NCI-H69 (cell line): ENCODE results near the gene WDR5.

Experiments
- DNase-seq: peaks from one replicate; lab custom pipeline; 2025; lab: John Stamatoyannopoulos, UW

Gene WDR5

DNA sequence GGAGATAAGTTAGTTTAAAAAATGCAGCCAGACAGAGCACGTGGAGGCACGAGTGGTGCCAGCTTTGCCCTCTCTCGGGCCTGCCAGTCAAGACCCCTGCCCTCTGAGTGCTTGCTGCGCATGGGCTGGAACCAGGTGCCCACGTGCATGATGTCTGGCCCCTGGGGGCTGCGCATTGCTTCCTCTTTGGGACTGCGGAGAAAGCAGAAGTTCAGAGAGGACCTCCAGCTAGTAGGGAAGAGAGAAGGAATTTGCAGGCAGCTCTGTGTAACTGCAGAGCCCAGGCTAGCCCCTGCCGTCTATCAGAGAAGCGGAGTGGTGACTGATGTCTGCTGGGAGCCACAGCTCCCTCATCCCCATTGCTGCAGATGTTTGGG, 38.2 kb downstream of the WDR5 start:
- no peak for DNase-seq

DNA sequence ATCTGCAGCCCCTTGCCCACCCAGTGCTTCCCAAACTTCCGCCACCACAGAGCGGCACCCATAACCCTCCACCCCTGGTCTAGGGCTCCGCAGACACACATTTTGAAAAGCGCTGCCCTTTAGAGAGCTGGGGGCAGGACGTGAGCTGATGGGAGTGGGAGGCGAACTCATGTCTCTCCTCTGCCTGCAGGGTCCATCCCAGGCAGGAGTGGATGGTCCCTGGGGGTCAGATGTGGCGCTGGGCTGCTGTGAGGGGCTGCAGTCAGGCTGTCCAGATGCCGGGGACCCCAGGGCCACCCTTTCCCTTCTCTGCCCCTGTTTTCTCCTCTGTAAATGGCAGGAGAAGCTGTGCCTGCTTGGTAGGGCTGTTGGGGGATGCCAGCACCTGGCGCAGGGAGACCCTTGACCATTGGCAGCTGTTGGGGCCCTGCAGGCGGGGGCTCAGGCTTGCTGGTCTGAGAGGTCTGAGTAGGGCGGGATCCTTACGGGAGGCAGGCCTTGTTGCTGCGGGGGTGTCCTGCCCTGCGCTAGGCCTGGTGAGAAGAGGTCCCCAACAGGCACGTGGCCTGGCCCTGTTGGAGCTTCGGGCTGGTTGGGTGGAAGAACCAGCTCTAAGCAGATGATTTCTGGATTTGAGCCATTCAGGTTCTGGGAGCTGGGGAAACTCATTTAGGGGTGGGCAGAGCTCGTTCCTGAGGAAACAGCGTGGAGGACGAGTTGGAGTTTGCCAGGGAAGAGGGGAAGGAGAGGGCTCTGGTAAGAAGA, 38.8 kb downstream of the WDR5 start:
- DNase-seq = no peak

DNA sequence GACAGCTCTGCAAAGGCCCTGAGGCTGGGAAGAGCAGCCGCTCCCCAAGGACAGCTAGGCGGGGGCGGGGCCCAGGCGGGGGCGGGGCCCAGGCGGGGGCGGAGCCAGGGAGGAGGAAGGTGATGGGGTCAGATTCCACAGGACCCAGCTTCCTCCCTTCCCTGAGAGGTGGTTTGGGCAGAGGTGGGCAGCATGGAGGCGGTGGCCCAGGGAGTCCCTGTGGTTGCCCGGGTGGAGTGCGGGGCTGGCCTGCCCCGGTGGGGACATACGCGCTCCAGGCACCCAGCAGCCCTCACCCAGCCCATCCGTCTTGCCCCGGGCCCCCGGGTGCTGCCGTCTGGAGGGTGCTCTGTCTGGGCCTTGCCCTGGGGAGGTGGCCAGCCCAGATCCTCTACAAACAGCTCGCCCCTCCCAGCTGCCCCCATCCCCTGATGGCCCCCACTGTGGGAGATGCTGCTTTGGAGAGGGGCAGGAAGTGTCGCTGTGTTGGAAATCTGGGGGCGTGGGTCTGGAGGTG, 39.5 kb downstream of the WDR5 start:
- no peak for DNase-seq

GRCh38 chr9:134175808-134176598, 40.1 kb downstream of the WDR5 start:
- no peak for DNase-seq

DNA sequence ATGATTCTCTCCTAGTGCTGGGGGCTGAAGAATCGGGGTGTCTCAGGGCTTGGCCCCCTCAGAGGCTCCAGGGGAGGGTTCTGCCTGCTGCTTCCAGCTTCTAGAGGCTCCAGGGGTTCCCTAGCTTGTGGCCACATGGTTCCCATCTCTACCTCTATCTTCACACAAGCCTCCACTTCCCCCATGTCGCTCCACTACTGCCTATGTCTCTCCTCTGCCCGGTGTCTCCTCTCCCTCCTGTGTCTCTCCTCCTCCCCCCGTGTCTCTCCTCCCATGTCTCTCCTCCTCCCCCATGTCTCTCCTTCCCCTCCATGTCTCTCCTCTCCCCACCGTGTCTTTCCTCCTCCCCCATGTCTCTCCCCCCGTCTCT, 40.7 kb downstream of the WDR5 start:
- DNase-seq = no peak

- no peak for DNase-seq
Observed at GRCh38 chr9:134177186-134177585, 41.3 kb downstream of the WDR5 start.

- no peak for DNase-seq
Observed at GRCh38 chr9:134177624-134178393, 41.9 kb downstream of the WDR5 start.

DNA sequence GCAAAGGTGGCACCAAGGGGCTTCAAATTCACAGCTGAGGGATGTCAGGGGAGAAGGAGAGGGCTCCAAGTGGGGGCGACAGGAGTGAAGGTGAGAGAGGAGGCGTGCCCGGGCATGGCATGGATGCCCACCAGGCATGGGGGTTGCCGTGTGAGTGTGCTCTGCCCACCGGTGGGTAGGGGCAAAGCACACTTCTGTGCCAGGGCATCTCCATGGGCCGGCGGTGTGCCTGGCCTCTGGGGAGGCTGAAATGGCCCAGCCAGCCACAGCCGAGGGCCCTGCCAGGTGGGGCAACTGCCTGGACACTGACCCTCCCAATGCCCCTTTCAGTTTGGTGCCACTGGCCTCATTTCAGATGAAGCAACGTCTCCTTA, 42.5 kb downstream of the WDR5 start:
- DNase-seq = no peak

GRCh38 chr9:134178768-134179551, 43.1 kb downstream of the WDR5 start:
- no peak for DNase-seq

DNA sequence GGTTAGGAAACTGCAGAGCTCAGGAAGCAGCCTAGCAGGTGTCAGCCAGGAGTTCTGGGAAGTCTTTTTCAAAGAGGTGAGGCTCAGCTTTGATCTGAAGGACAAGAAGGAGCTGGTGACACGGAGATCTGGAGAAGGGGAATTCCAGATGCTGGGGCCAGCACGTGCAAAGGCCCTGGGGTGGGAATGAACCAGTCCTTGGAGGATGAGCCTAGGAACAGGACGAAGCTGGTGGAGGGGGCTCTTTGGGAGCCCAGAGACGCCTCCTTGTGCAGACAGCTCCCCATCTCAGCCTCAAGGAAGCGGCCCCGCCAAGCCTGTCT, 43.7 kb downstream of the WDR5 start:
- DNase-seq = no peak

- DNase-seq = no peak
Observed at GRCh38 chr9:134179918-134180785, 44.3 kb downstream of the WDR5 start.

DNA sequence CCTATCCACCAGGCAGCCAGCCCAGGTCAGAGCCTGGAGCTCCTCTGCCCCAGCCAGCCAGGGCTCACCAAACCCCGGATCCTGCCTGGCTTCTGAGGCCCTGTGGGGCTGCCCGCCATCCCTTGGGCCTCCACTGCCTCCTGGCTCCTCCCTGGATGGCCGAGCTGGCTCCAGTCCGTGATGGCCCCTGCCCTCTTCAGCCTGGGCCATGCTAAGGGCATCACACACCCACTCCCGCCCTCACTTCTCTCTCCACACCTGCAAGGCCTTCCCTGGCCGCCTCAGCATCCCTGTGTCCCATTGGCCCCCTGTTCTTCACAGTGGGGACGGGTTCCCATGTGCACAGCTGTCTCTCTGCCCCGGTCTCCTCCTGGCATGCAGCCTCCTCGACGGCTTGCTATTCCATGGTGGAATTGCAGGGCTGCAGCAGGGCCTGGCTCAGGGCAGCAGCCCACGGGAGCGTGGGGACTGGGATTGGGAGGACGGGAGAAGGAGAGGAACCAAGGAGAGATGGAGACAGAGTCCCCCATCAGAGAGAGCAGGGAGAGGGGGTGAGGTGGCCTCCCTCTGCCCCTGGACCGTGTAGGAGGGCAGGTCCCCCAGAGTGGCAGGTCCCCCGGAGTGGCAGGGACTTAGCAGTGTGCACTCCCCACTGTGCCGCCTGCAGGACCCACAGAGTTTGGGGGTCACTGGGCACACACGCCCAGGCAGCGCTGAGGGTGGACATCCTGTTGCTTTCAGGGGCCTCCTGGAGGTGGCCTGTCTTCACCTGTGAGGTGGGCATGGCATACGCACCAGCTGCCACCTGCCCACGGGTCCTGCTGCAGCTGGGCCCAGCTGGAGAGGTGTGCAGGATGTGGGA, 45.1 kb downstream of the WDR5 start:
- no peak for DNase-seq

- DNase-seq = no peak
Observed at GRCh38 chr9:134181648-134182034, 45.8 kb downstream of the WDR5 start.

DNA sequence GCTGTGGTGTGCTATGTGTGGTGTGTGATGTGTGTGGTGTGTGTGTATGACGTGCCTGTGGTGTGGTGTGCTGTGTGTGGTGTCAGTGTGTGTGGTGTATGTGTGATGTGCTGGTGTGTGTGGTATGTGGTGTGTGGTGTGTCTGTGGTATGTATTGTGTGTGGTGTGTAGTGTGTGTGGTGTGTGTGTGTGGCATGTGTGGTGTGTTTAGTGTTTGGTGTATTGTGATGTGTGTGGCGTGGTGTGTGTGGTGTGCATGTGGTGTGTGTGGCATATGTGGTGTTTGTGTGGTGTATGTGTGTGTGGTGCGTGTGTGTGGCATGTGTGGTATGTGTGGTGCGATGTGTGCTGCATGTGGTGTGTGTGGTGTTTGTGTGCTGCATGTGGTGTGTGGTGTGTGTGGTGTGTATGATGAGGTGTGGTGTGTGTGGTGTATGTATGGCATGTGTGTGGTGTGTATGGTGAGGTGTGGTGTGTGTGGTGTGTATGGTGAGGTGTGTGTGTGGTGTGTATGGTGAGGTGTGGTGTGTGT, 46.7 kb downstream of the WDR5 start:
- no peak for DNase-seq

DNA sequence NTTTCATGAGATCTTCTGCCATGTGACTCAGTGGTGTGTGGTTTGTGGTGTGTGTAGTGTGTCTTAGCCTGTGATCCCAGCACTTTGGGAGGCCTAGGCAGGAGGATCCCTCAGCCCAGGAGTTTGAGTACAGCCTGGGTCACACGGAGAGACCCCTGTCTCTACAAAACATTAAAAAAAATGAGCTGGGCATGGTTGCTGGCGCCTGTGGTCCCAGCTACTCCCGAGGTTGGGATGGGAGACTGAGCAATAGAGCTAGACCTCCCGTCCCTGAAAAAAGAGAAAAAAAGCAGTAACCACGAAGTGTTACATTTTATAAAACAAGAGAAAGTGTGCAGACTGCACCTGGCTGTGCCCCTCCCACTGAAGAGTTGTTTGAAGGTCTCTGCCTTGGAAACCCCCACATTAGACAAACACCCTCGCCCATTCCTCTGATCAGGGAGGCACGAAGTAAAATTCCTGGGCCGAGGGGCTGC, 49.7 kb downstream of the WDR5 start:
- DNase-seq = no peak

GRCh38 chr9:134186471-134187109, 50.7 kb downstream of the WDR5 start:
- no peak for DNase-seq

- DNase-seq = no peak
Observed at GRCh38 chr9:134187110-134187531, 51.2 kb downstream of the WDR5 start.

DNA sequence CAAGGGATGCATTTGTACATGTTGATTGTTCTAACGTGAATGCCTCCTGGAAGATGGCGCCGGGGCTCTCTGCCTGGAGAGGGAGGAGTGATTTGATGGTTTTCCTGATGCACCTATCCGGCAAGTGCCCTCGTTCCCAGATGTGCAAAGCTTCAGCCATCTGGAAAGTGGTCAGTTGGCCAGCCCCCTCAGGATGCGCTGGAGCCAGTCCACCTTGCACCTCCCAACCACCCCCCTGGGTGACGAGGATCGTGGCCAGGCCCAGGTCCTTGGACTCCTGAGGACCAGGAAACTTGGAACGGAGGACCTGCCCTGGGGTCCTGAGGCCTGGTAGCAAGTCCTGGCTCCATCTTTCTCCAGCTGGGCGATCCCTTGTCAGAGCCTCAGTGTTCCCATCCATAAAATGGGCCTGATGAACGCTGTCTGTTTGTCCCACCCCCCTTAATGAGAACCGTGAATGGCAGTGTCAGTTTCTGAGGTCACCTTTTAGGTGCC, 52.1 kb downstream of the WDR5 start:
- DNase-seq = no peak
